HG02623 (cell line): ENCODE results near the gene WDR33.
"Not testable (repeated sequence)": the region's sequence is repeated elsewhere in the genome, so short reads cannot be mapped to it uniquely, and the experiment has no call there.

Experiments used
- ATAC-seq: cut with Tn5 transposase; IDR thresholded peaks from one replicate; pipeline ENCODE4 v1.9.1; 2021; ENCODE audit warnings: moderate library complexity; ENCODE audit not compliant: unreplicated experiment

Gene WDR33

DNA sequence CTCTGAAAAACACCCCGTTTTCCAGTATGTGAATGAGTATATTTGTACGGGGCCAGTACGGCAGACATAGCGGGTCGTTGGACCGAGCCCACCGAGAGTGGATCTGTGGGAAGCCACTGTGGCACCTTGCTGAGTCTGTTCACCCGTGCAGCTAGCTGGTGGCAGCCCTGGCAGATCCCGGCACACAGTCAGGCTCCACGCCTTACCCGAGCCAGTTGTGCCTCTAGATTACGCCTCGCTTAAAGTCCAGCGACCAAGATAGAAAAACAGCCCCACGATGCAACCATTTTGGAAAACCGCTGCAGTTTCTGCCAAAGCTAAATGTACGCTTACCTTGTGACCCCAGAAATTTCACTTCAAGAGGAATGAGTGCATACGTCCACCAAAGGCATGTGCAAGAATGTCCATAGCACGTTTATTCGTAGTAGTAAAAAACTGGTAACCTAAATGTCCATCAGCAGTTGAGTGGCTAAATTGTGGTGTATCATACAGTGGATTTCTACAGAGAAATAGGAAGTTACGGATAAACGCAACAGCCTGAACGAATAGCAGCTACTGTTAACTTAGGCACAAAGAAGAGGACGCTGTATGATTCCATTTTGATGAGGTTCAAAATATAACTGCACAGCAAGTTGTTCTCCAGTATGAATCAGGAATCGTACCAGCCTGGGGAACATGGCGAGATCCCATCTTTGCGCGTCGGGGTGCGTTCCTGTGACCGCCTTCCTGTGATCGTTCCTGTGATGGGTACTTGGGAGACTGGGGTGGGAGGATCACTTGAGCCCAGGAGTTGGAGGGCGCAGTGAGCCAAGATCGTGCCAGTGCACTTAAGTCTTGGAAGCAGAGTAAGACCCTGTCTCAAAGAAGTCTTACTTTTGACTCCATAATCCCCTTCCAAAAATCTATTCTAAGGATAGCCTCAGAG is 688 bp upstream of the WDR33 start:
- ATAC-seq = peak; percentile 34

GRCh38 chr2:127810156-127810618 is 784 bp downstream of the WDR33 start:
- ATAC-seq = no peak

DNA sequence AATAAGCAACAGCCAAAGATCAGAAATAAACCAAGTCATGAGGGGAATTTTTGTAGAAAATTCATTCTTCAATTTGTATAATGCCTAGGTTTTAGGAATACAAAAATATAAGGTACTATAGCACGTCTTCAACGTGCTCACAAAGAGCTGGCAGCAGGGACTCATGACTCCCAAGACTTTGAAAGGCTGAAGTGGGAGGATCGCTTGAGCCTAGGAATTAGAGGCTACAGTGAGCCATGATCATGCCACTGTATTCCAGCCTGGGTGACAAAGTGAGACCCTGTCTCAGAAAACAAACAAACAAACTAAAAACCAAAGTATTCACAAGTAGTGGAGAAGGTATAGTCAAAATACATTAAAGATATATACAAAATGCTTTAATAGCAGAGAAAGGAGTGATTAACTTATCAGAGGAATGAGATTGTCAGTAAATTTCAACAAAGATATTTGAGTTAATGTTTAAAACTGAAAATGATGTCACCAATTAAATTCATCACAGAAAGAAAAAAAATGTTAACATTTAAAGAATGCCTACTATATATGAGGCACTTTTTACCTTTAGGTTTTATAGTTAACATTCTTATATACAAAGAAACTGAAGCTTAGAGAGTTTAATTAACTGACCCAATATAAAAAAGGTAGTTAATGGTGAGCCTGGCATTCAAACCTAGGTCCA is 3.2 kb downstream of the WDR33 start:
- no peak for ATAC-seq

GRCh38 chr2:127806860-127807259 is 4.1 kb downstream of the WDR33 start:
- not testable (repeated sequence) for ATAC-seq

DNA sequence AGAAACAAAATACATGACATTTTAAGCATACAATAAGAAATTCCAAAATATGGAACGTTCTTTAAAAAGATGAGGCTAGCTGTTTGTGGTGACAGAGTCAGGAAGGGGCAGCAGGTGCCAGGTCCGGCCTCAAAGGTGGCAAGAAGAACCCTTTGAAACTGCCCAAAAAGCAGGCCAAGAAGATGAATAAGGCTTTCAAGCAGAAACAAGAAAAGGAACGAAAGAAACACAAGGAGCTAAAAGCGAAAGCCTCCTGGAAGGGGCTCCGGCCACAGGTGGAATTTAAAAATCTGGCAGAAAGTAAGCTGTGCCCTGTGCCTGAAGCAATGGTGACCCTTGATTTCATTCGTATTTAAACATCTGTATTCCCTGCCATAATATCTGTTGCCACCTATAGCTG is 5.5 kb downstream of the WDR33 start:
- no peak for ATAC-seq

GRCh38 chr2:127799926-127800325 is 11.0 kb downstream of the WDR33 start:
- ATAC-seq = no peak

- ATAC-seq = no peak
Observed at GRCh38 chr2:127796389-127796788, 14.6 kb downstream of the WDR33 start.

- ATAC-seq = not testable (repeated sequence)
Observed at GRCh38 chr2:127794901-127795300, 16.1 kb downstream of the WDR33 start.

GRCh38 chr2:127792805-127793204 is 18.2 kb downstream of the WDR33 start:
- no peak for ATAC-seq

DNA sequence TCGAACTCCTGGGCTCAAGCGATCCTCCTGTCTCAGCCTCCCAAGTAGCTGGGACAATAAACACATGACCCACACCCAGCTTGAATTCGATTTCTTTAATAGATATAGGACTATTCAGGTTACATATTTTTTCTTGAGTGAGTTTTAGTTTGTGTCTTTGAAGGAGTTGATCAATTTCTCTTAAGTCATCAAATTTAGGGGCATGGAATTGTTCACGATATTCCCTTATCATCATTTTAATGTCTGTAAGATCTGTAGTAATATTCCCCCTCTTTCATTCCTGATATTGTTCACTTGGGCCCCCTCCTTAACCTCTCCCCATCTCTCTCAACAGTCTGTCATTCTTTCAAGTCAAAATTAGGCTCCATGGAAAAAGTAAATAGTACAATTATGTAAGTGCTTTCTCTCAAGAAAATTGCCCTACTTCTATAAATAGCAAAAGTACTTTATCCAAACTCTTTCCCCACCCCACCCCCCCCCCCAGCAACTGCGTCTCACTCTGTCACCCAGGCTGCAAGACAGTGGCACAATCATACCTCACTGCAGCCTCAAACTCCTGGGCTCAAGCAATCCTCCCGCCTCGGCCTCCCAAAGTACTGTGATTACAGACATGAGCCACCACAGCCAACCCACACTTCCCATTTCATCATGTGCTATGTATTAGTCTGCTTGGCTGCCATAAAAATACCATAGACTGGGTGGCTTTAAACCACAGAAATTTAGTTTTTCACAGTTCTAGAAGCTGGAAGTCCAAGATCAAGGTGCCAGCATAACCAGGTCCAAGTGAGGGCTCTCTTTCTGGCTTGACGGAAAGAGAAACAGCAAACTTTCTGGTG is 20.1 kb downstream of the WDR33 start:
- no peak for ATAC-seq

DNA sequence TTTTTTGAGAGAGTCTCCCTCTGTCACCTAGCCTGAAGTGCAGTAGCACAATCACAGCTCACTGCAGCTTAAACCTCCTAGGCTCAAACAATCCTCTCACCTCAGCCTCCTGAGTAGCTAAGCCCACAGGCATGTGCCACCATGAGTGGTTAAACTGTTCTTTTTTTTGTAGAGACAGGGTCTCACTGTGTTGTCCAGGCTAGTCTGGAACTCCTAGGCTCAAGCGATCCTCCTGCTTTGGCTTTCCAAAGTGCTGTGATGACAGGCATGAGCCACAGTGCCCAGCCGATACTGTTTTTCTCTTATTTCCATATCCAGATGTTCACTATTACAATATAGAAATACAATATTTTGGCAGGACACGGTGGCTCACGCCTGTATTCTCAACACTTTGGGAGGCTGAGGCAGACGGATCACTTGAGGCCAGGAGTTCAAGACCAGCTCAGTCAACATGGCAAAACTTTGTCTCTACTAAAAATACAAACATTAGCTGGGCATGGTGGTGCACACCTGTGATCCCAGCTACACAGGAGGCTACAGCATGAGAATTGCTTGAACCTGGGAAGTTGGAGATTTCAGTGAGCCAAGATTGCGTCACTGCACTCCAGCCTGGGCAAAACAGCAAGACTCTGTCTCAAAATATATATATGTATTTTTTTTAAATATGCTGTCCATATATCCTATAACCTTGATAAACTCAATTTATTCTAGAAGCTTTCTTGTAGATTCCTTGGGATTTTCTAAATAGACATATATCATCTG is 24.7 kb downstream of the WDR33 start:
- ATAC-seq = no peak

DNA sequence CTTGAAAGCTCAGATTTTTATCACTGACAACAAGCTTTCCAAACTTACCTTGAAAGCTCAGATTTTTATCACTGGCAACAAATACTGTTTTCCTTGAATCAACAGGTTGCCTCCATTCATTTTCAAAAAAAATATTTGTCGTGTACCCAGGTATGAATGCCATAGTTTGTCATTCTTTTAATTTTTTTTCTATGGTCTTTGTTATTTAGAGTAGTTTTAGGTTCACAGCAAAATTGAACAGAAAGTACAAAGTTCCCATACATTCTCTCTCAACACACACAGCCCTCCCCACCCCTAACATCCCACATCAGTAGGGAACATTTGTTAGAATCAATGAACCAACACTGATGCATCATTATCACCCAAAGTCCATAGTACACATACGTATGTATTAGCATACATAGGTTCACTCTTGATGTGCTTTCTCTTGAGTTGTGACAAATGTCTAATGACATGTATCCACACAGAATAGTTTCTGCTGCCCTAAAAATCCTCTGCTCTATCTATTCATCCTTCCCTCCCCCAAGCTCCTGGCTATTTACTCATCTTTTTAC is 25.9 kb downstream of the WDR33 start:
- ATAC-seq = no peak

GRCh38 chr2:127783101-127783500 is 27.9 kb downstream of the WDR33 start:
- no peak for ATAC-seq

DNA sequence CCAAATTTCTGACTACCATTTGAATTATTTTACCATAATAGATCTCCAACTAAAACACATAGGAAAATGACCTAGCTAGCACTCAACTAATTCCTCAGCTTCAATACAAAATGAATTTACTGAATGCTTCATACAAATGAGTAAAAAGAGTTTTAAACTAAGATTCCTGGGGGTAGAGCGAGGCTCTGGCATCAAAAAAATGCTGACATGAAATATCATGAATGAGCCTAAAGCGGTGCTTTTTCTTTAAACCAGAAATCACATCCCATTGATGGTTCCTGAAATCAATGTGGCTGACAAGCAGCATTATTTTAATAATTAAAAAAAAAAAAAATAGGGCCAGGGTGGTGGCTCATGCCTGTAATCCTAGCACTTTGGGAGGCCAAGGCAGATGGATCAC is 32.1 kb downstream of the WDR33 start:
- ATAC-seq = no peak

DNA sequence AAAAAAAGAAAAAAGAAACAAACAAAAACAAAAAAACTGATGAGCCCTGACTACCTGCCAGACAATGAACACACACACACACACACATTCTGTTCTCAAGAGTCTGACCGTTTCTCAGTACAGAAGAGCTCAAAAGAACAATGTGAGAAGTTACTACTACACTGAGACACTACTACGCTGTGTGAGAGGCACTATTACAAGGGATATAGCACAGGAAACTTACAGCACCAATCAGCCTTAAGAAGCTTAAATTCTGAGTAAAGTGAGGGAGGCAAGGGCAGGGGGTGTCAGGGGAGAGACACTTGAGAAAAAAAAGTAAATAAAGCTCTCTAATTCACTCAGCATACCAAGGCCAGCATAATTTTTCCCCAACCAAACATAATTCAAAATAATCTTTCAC is 32.5 kb downstream of the WDR33 start:
- no peak for ATAC-seq

GRCh38 chr2:127776122-127776780 is 34.7 kb downstream of the WDR33 start:
- ATAC-seq = no peak

DNA sequence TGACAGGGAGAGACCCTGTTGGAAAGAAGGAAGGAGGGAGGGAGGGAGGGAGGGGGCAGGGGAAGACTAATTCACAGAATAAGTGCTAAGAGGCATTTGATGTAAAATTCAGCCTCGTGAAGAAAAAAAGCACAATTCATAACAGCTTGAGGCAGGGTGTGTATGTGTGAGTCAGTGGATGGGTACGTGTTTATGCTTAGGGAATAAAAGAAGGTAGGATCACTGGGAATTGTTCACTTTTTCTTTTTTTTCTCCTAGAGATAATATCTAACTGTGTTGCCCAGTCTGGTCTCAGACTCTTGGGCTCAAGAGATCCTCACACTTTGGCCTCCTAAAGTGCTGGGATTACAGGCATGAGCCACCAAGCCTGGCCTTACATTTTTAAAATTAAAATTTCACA is 39.2 kb downstream of the WDR33 start:
- no peak for ATAC-seq

DNA sequence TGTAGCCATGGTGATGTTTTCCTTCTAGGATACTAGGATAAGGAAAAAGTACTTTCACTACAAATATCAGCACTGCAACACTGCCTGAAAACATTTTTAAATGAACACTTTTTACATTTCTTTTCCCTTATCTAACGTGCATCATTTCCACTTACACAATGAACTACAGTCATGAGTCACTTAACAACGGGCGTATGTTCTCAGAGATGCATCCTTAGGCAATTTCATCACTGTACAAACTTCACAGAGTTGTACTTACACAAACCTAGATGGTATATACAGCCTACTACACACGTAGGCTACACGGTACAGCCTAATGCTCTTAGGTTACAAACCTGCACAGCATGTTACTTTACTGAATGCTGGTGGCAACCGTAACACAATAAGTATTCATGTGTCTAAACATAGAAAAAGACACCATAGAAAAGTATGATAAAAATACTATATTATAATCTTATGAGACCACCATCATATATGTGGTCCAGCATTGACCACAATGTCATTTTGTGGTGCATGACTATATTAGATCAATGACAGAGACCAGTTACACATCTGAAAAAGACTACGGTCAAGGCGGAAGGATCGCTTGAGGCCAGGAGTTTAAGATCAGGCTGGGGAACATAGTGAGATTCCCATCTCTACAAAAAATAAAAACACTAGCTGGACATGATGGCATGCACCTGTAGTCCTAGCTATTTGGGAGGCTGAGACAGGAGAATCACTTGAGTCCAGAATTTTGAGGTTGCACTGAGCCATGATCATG is 39.8 kb downstream of the WDR33 start:
- no peak for ATAC-seq

DNA sequence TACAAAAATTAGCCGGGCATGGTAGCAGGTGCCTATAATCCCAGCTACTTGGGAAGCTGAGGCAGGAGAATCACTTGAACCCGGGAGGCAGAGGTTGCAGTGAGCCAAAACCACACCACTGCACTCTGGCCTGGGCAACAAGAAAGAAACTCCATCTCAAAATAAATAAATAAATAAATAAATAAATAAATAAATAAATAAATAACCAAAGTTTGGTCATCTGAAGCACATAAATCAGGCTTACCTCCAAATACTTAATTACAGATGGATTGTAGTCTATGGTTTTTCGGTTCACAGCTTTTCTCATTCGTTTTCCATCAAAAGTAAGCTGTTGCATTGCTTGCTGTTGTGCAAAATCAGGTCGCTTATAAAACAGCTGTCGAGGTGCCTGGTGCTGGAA is 40.4 kb downstream of the WDR33 start:
- not testable (repeated sequence) for ATAC-seq
